H1 (cell line): Measurements from ENCODE around the gene PRRX2. TPM values are rescaled to one million over a fixed set of nuclear protein-coding genes. Genes with fewer than 3 reads are reported as not detected.

ENCODE experiments used
- CTCF ChIA-PET: fragments of 300-600 bp; sonication (Branson Sonifier 250); formaldehyde crosslinking; loops from one replicate; lab custom pipeline; 2021; ENCODE audit not compliant: partially characterized antibody; lab: Charles Lee
- POLR2A ChIA-PET: fragments of 300-600 bp; sonication (Branson Sonifier 250); formaldehyde crosslinking; loops from one replicate; lab custom pipeline; 2021; ENCODE audit warnings: inconsistent platforms; ENCODE audit not compliant: partially characterized antibody; lab: Charles Lee
- DNase-seq, 2 experiments: peaks; one replicate each; pipeline versions ENCODE4 v3.0.0 to v3.0.0-alpha.2; 2010 to 2022; ENCODE audit warnings: low spot score in 2 of 2, low read depth in 1 of 2, mixed read lengths in 1 of 2
- FAIRE-seq: peaks from 2 replicates; lab custom pipeline; 2011; peaks lifted over from hg19 to GRCh38; lab: Jason Lieb, UNC
- H2AFZ ChIP-seq: 2 replicates; pipeline ENCODE4 v1.8.1; 2012; ENCODE audit warnings: low read length, inconsistent platforms
- H2AK5ac ChIP-seq: 2 replicates; pipeline ENCODE4 v1.6.1; 2013; ENCODE audit warnings: low read depth, low read length
- H2BK120ac ChIP-seq: replicated peaks from 2 replicates; pipeline ENCODE3; 2013; ENCODE audit warnings: low read depth, low read length, inconsistent platforms
- H2BK12ac ChIP-seq: 2 replicates; pipeline ENCODE4 v1.6.1; 2013; ENCODE audit warnings: low read depth, low read length
- H2BK15ac ChIP-seq: 2 replicates; pipeline ENCODE4 v1.6.1; 2013; ENCODE audit warnings: low read length
- H2BK20ac ChIP-seq: 2 replicates; pipeline ENCODE4 v1.6.1; 2013; ENCODE audit warnings: low read length
- H2BK5ac ChIP-seq: 2 replicates; pipeline ENCODE4 v1.6.1; 2013; ENCODE audit warnings: low read depth, low read length
- H3K14ac ChIP-seq: 2 replicates; pipeline ENCODE4 v1.6.1; 2013; ENCODE audit warnings: inconsistent platforms; ENCODE audit not compliant: insufficient read length
- H3K18ac ChIP-seq: 2 replicates; pipeline ENCODE4 v1.6.1; 2013; ENCODE audit warnings: low read length; ENCODE audit errors: extremely low read depth
- H3K23ac ChIP-seq: 2 replicates; pipeline ENCODE4 v1.6.1; 2013; ENCODE audit warnings: inconsistent platforms; ENCODE audit not compliant: insufficient read length
- H3K23me2 ChIP-seq: 2 replicates; pipeline ENCODE4 v1.6.1; 2013; ENCODE audit warnings: low read depth, low read length
- H3K27ac ChIP-seq: 2 replicates; pipeline ENCODE4 v1.6.1; 2011; ENCODE audit warnings: low read depth, low read length, inconsistent platforms
- H3K27me3 ChIP-seq, 4 experiments: replicated peaks in 1 of 4; 1 replicate in 1 of 4; 2 replicates in 3 of 4; pipeline versions ENCODE4 v1.6.1 to v1.8.1; 2011 to 2013; ENCODE audit warnings: low read length in 3 of 4, mild to moderate bottlenecking in 3 of 4, inconsistent platforms in 2 of 4, mixed read lengths in 2 of 4, moderate library complexity in 1 of 4; ENCODE audit not compliant: control insufficient read depth in 3 of 4, insufficient read depth in 3 of 4; ENCODE audit errors: extremely low read depth in 1 of 4
- H3K36me3 ChIP-seq, 4 experiments: 2 replicates each; pipeline versions ENCODE4 v1.6.1 to v1.8.1; 2011 to 2013; ENCODE audit warnings: mild to moderate bottlenecking in 4 of 4, low read length in 3 of 4, moderate library complexity in 2 of 4, control low read depth in 1 of 4, inconsistent platforms in 1 of 4; ENCODE audit not compliant: insufficient read depth in 4 of 4, control insufficient read depth in 2 of 4
- H3K4ac ChIP-seq: replicated peaks from 2 replicates; pipeline ENCODE3; 2013; ENCODE audit warnings: low read length, low read depth, mixed read lengths, inconsistent platforms; ENCODE audit not compliant: insufficient read length
- H3K4me1 ChIP-seq, 4 experiments: replicated peaks in 1 of 4; 1 replicate in 1 of 4; 2 replicates in 3 of 4; pipeline versions ENCODE4 v1.6.1 to v1.8.1; 2011 to 2013; ENCODE audit warnings: low read length in 3 of 4, inconsistent platforms in 2 of 4, mixed read lengths in 1 of 4; ENCODE audit not compliant: insufficient read depth in 4 of 4, control insufficient read depth in 3 of 4
- H3K4me2 ChIP-seq, 2 experiments: 2 replicates each; pipeline versions ENCODE4 v1.6.1 to v1.8.1; 2011 to 2013; ENCODE audit warnings: low read depth in 2 of 2, low read length in 2 of 2, control low read depth in 1 of 2, inconsistent platforms in 1 of 2, mild to moderate bottlenecking in 1 of 2; ENCODE audit not compliant: insufficient read depth in 1 of 2
- H3K4me3 ChIP-seq, 4 experiments: fragments of 200-600, 300-600 bp in 1 of 4; sonication (generic), shearing (Covaris generic), sonication (Bioruptor Twin) in 1 of 4; 2 replicates each; pipeline versions ENCODE4 v1.5.1 to v1.8.1; 2011 to 2016; ENCODE audit warnings: low read length in 4 of 4, low read depth in 3 of 4, control low read depth in 2 of 4, inconsistent platforms in 2 of 4, mild to moderate bottlenecking in 2 of 4, mixed read lengths in 1 of 4, moderate library complexity in 1 of 4; ENCODE audit not compliant: insufficient read depth in 2 of 4; ENCODE audit errors: extremely low read depth in 1 of 4
- H3K56ac ChIP-seq: replicated peaks from 2 replicates; pipeline ENCODE3; 2013; ENCODE audit warnings: low read depth, mild to moderate bottlenecking, mixed read lengths, low read length, inconsistent platforms; ENCODE audit not compliant: insufficient read length
- H3K79me1 ChIP-seq: 2 replicates; pipeline ENCODE4 v1.6.1; 2013; ENCODE audit warnings: low read depth, low read length, control low read depth
- H3K79me2 ChIP-seq, 2 experiments: 2 replicates each; pipeline versions ENCODE4 v1.6.1 to v1.8.1; 2012 to 2013; ENCODE audit warnings: low read length in 2 of 2, mild to moderate bottlenecking in 2 of 2, inconsistent platforms in 1 of 2; ENCODE audit not compliant: insufficient read depth in 2 of 2, control insufficient read depth in 1 of 2
- H3K9ac ChIP-seq, 4 experiments: replicated peaks in 1 of 4; 1 replicate in 1 of 4; 2 replicates in 3 of 4; pipeline versions ENCODE4 v1.6.1 to v1.8.1; 2011 to 2013; ENCODE audit warnings: low read depth in 3 of 4, low read length in 3 of 4, control low read depth in 2 of 4, mild to moderate bottlenecking in 2 of 4, moderate library complexity in 2 of 4, inconsistent platforms in 1 of 4; ENCODE audit errors: extremely low read depth in 1 of 4
- H3K9me3 ChIP-seq, 2 experiments: 2 replicates each; pipeline versions ENCODE4 v1.6.1 to v1.8.1; 2012 to 2013; ENCODE audit warnings: mild to moderate bottlenecking in 2 of 2, moderate library complexity in 2 of 2, control low read depth in 1 of 2, inconsistent platforms in 1 of 2, low read depth in 1 of 2, low read length in 1 of 2, mixed read lengths in 1 of 2; ENCODE audit not compliant: insufficient read depth in 2 of 2
- H4K20me1 ChIP-seq, 2 experiments: replicated peaks in 1 of 2; 2 replicates each; pipeline versions ENCODE3 to v1.8.1; 2011 to 2013; ENCODE audit warnings: inconsistent platforms in 2 of 2, low read length in 2 of 2, mild to moderate bottlenecking in 1 of 2; ENCODE audit not compliant: insufficient read depth in 2 of 2, control insufficient read depth in 1 of 2
- H4K5ac ChIP-seq: 2 replicates; pipeline ENCODE4 v1.6.1; 2013; ENCODE audit warnings: low read length, low read depth, mixed read lengths, inconsistent platforms; ENCODE audit not compliant: insufficient read length
- H4K8ac ChIP-seq: 2 replicates; pipeline ENCODE4 v1.8.0; 2013; ENCODE audit warnings: mild to moderate bottlenecking, moderate library complexity, low read length, inconsistent platforms; ENCODE audit not compliant: insufficient read depth; ENCODE audit errors: extremely low read depth
- H4K91ac ChIP-seq: replicated peaks from 2 replicates; pipeline ENCODE3; 2013; ENCODE audit warnings: low read length, mixed read lengths, inconsistent platforms; ENCODE audit not compliant: insufficient read length
- ATF2 ChIP-seq: IDR thresholded peaks from 2 replicates; pipeline ENCODE4 v1.6.1; 2012; ENCODE audit warnings: low read length, inconsistent platforms
- BCL11A ChIP-seq, 2 experiments: IDR thresholded peaks; one replicate each; pipeline ENCODE4 v1.6.1; 2011; ENCODE audit warnings: low read depth in 2 of 2, low read length in 2 of 2, mild to moderate bottlenecking in 2 of 2
- CBX8 ChIP-seq: fragments of 300-800, 300-1000 bp; sonication (generic); IDR thresholded peaks from 2 replicates; pipeline ENCODE4 v1.7.1; 2016; ENCODE audit warnings: low read depth, low read length, borderline replicate concordance
- CTBP2 ChIP-seq: IDR thresholded peaks from 2 replicates; pipeline ENCODE4 v1.7.0; 2011; ENCODE audit warnings: borderline replicate concordance, mild to moderate bottlenecking, moderate library complexity, mixed read lengths, low read length; ENCODE audit not compliant: insufficient read depth, insufficient read length
- SAP30 ChIP-seq: fragments of 300-600 bp; sonication (generic); IDR thresholded peaks from 2 replicates; pipeline ENCODE4 v1.7.1; 2012; ENCODE audit warnings: low read length, moderate library complexity, mild to moderate bottlenecking, inconsistent platforms; ENCODE audit not compliant: insufficient read depth, insufficient replicate concordance
- SRF ChIP-seq: IDR thresholded peaks from 2 replicates; pipeline ENCODE4 v1.6.1; 2011; ENCODE audit warnings: mild to moderate bottlenecking, low read depth, low read length, moderate library complexity
- TAF1 ChIP-seq: IDR thresholded peaks from 2 replicates; pipeline ENCODE4 v1.6.1; 2011; ENCODE audit warnings: mild to moderate bottlenecking, low read depth, low read length
- TBP ChIP-seq: IDR thresholded peaks from 2 replicates; pipeline ENCODE4 v1.6.1; 2011; ENCODE audit warnings: low read depth, low read length, improper control_type of control experiment
- TCF12 ChIP-seq: IDR thresholded peaks from 2 replicates; pipeline ENCODE4 v1.6.1; 2011; ENCODE audit warnings: low read depth, mild to moderate bottlenecking, low read length
- WGBS, 2 experiments: shearing (Covaris generic) in 1 of 2; methylation state at CpG; one replicate each; pipeline versions ENCODE4 v1.1.6 to v1.1.7; 2013 to 2015; ENCODE audit warnings: low lambda C conversion rate in 2 of 2, mixed read lengths in 2 of 2, inconsistent platforms in 1 of 2, low coverage in 1 of 2, missing lambda C conversion rate in 1 of 2; ENCODE audit not compliant: insufficient replicate concordance in 2 of 2, insufficient coverage in 1 of 2, insufficient read length in 1 of 2; ENCODE audit errors: extremely low coverage in 1 of 2, missing lambda C conversion rate in 1 of 2; 5-methylcytosine and 5-hydroxymethylcytosine counted together
- polyA plus RNA-seq, 7 experiments: library from polyadenylated mRNA; depleted of rRNA in 3 of 7; stranded (reverse) in 5 of 7; unstranded in 2 of 7; fragments of >200 nt in 5 of 7; fragments of 200-250 nt in 2 of 7; gene quantifications; 1 replicate in 5 of 7; 2 replicates in 1 of 7; 4 replicates in 1 of 7; pipeline versions ENCODE4 v1.2.1 to v1.2.3, GENCODE V29; 2011 to 2013; ENCODE audit warnings: missing spikeins in 2 of 7, mixed read lengths in 2 of 7
- total RNA-seq: library from RNA; stranded (reverse); fragmentation: NEBNext Ultra II Directional; extraction: Animal tissue kit (Norgen Biotek cat#: 25700); gene quantifications from 2 replicates; pipeline ENCODE4 v1.2.1, GENCODE V29; 2021
- TF ChIP-seq, protein P1 (sequence below): IDR thresholded peaks from 2 replicates; pipeline ENCODE4 v1.6.1; 2012; ENCODE audit warnings: inconsistent platforms

The PRRX2 gene
- total and polyA plus RNA-seq, 2 of the 8 experiments (the other 6 are each of a cell fraction or from before 2014, with no cell fraction given), result 5.8 to 9.2 TPM

DNA sequence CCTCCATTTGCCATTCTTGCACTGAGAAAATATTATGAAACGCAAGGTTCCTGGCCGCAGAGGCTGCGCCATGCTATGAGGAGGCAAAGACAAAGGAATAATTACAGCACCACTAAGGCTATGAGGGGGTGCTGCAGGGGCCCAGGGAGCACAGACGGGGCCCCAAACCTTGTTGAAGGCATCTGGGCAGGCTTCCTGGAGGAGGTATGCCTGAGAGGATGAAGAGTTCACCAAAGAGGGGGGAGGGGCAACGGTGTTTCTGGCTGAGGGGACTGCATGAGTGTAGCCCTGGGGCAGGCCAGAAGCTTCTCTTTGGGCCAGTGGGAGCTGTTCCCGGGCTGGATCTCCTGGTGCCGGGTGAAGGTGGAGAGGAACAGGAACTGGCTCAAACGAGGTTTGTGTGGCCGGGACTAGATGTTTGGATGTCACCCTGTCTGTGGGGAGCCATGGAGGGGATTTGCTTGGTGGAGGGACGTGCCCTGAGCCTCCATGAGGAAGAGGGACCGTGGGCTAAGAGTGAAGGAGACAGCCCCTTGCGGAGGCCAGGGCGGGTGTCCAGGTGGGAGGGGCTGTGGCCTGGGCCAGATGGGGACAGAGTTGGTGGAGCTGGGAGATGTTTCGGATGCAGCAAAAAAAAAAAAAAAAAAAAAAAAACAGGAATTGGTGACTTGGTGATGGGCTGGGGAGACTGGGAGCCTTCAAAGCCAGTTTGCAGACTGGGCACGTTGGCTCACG is 59.2 kb downstream of the PRRX2 start:
- CTCF ChIA-PET, result interaction anchor here (0.6 to 11.8 kb wide), 12 partner anchors 9 to 483 kb away, joined by 3 to 189 read pairs (median 6); partner anchors contain the start of gene PTGES
- no peaks in the 10 kb centered on the region; the same call in 1 of the 2 replicates for H3K23me2 ChIP-seq
- TF ChIP-seq SAP30 (no peak), CBX8 (no peak), CTBP2 (no peak), SRF (no peak), TCF12 (no peak), TAF1 (no peak), ATF2 (no peak), TBP (no peak), BCL11A (IDR thresholded peaks at IDR 0.05; ENCODE audit: low read depth in 2 of 2, low read length in 2 of 2) (no peak)
- TF ChIP-seq, protein P1, sequence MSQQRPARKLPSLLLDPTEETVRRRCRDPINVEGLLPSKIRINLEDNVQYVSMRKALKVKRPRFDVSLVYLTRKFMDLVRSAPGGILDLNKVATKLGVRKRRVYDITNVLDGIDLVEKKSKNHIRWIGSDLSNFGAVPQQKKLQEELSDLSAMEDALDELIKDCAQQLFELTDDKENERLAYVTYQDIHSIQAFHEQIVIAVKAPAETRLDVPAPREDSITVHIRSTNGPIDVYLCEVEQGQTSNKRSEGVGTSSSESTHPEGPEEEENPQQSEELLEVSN, result no peak

More for the DNA sequence above, 59.2 kb downstream of the PRRX2 start:
- H3K27ac ChIP-seq, result no peak overlapping the region
- H3K18ac ChIP-seq, result no peak overlapping the region
- H2BK5ac ChIP-seq, result no peak overlapping the region
- FAIRE-seq (no peak), DNase-seq (no peak)
- no peak overlapping the region for H3K4me2 ChIP-seq
- no peak overlapping the region for H4K5ac ChIP-seq
- WGBS, 2 experiments, result 85% methylated on average over 14 of the region's 16 CpGs; no CpG with 5 or more reads in 1 of the 2 experiments
- peaks cover 0 to 3% (median under 1%) of the 10 kb centered on the region in 4 experiments; a peak in 2 of 7 replicates for H3K4me1 ChIP-seq
- H2AK5ac ChIP-seq, result no peak overlapping the region
- no peaks in the 10 kb centered on the region for H3K79me2 ChIP-seq
- H2BK120ac ChIP-seq, result no peak overlapping the region
- H4K8ac ChIP-seq, result peak overlapping the region; percentile 78; the same call in 1 of the 2 replicates
- no peak overlapping the region for H2BK15ac ChIP-seq
- H3K9ac ChIP-seq, result peak overlapping the region in 1 of 4 experiments; percentile 11; a peak in 1 of 7 replicates
- H2AFZ ChIP-seq, result no peak overlapping the region
- H3K27me3 ChIP-seq, result no peaks in the 10 kb centered on the region
- POLR2A ChIA-PET, result no interaction called here
- no peaks in the 10 kb centered on the region for H3K9me3 ChIP-seq
- H3K23ac ChIP-seq, result no peak overlapping the region
- peak overlapping the region; percentile 78 for H3K4ac ChIP-seq
- no peak overlapping the region for H2BK12ac ChIP-seq
- no peaks in the 10 kb centered on the region for H3K79me1 ChIP-seq
- H3K56ac ChIP-seq, result no peak overlapping the region
- peaks cover 0 to 2% of the 10 kb centered on the region in 2 experiments for H4K20me1 ChIP-seq
- H2BK20ac ChIP-seq, result no peak overlapping the region
- H4K91ac ChIP-seq, result no peak overlapping the region
- no peak overlapping the region for H3K4me3 ChIP-seq
- no peaks in the 10 kb centered on the region for H3K36me3 ChIP-seq
- no peak overlapping the region for H3K14ac ChIP-seq
